Measurements from ENCODE around the gene NPM3. TPM values are rescaled to one million over a fixed set of nuclear protein-coding genes. Genes with fewer than 3 reads are reported as not detected.

The NPM3 gene
- total RNA-seq, 4 donors from 2014 or later, result 25.0 to 31.1 (median 27.7) TPM

GRCh38 chr10:101761226-101761625 is 22.0 kb downstream of the NPM3 start:
- TF ChIP-seq, protein P1, sequence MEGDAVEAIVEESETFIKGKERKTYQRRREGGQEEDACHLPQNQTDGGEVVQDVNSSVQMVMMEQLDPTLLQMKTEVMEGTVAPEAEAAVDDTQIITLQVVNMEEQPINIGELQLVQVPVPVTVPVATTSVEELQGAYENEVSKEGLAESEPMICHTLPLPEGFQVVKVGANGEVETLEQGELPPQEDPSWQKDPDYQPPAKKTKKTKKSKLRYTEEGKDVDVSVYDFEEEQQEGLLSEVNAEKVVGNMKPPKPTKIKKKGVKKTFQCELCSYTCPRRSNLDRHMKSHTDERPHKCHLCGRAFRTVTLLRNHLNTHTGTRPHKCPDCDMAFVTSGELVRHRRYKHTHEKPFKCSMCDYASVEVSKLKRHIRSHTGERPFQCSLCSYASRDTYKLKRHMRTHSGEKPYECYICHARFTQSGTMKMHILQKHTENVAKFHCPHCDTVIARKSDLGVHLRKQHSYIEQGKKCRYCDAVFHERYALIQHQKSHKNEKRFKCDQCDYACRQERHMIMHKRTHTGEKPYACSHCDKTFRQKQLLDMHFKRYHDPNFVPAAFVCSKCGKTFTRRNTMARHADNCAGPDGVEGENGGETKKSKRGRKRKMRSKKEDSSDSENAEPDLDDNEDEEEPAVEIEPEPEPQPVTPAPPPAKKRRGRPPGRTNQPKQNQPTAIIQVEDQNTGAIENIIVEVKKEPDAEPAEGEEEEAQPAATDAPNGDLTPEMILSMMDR (IDR thresholded peaks at IDR 0.05), result no peak
- DNase-seq (ENCODE audit: low spot score), result no peak
- no peak for ATAC-seq (ENCODE audit: low FRiP score)

DNA sequence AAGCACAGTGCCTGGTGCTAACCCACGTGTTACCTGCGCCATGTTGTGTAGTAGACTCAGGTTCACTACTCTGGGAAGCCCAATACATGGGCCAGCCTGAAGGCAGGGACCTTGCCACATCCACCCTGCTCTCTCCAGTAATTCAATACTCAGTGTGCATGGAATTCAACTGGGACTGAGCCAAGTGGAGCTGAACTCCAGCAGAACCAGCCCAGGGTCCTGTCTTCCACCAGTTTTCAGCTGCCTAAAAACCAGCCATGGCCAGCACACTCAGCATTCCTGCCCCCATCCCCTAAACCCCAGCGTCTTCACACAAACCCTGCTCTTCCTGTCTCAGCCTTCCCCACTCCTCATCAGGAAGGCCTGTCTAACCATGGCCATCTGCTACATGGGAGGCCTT is 22.7 kb downstream of the NPM3 start:
- TF ChIP-seq, protein P1 (IDR thresholded peaks at IDR 0.05), result no peak
- DNase-seq (ENCODE audit: low spot score) (no peak), ATAC-seq (ENCODE audit: low FRiP score) (no peak)

DNA sequence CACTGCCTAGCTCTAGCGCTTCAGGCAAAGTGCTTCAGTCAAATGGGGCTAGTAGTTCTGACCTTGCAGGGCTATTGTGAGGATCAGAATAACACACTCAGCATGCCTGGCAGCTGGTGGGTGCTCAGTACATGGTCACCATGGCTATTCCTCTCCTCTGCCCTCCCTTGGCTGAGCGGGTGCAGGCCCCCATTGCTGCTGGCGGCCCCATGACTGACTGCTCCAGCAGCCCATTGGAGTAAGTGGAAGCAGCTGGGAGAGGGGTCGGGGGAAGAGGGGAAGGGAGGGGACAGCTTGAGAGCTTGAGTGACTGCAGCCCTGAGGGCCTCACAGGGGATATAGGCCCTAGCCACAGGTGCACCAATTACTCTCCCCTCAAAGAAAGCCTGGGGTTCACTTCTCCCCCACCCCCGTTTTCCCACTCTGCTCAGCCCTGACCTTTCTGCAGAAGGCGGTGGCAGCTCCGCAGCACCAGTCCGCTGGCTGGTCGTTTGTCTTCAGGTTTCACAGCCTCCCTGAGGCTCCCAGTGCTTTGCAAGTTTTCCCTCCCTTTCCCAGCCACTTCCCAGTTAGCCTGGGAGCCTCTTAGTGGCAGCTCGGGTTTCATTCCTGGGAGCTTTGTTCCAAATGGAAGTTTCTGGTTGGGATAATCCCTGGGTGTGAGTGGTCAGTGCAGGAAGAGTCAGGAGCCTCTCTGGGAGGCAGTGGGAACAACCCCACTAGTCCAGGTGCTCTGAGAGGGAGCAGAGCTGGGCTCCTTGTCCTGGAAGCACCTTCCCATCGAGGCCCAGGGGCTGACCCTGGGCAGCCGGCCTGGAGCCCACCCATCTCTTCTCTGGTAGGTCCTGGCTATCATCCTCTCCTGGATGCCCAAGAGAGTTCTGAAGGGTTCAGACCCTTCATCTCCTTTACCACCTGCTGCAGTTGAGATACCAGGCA is 23.7 kb downstream of the NPM3 start:
- ATAC-seq (ENCODE audit: low FRiP score), result no peak
- TF ChIP-seq, protein P1 (IDR thresholded peaks at IDR 0.05), result no peak
- DNase-seq (ENCODE audit: low spot score), result no peak

GRCh38 chr10:101758858-101759257 is 24.4 kb downstream of the NPM3 start:
- ATAC-seq (ENCODE audit: low FRiP score) (no peak), DNase-seq (ENCODE audit: low spot score) (no peak)
- TF ChIP-seq, protein P1 (IDR thresholded peaks at IDR 0.05), result no peak

DNA sequence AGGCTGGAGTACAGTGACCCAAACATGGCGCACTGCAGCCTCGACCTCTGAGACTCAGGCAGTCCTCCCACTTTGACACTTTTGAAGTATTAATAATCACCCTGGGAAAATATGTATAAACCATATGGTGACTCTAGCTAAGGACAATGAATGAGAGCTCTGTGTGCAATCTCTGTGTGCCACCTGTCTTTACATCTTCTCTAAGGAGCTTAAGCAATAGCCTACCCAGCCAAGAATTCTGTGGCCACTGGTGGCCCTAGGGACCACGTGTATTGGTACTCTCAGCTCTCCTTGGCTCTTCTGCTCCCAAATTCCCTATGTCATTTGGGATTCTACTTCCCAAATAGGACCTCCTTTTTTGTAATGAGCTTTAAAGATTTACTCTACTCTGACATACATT is 31.0 kb downstream of the NPM3 start:
- ATAC-seq (ENCODE audit: low FRiP score), result no peak
- TF ChIP-seq, protein P1 (IDR thresholded peaks at IDR 0.05), result no peak
- no peak for DNase-seq (ENCODE audit: low spot score)

DNA sequence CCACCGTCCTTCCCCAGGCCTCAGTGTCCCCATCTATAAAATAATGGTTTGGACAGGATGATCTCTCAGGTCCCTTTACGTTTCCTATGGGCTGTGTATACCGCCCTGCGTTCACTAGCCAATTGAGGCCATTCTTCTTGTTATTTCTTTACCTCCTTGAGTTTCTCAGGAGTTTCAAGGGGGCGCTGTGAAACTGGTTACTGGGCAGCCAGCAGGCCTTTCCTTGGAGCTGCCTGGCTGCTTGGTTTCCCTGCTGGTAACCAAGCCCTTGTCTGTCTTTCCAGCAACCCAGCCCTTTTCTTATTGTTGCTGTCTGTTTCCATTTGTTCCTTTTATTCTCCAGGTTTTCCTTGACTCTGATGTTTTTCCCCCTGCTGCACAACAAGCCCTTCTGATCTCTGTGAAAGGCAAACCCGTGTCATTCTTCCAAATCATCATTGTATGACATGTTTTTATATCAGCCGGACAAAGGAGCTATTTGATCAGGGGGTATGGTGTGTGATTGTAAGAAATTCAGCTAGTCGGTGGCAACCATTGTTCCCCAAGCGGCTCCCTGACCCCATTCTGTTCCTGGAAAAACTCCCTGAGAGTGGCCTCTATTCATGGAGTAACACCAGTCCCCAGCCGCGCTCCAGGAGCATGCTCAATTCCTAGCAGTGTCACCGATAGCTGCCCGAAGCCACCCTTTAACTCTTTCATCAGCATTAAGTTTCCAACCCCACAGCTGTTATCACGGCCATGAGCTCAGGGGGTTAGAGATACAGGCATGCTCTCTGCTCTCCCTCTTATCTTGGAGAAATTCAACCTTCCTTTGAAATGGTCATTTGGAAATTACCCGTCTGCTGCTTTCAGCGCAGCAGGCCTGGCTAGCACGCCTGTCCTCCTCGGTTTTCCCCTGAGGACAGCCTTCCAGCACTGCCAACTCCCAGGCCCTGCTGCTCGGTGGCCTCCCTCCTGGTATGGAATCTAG is 33.9 kb downstream of the NPM3 start:
- no peak for ATAC-seq (ENCODE audit: low FRiP score)
- DNase-seq (ENCODE audit: low spot score), result no peak
- TF ChIP-seq, protein P1 (IDR thresholded peaks at IDR 0.05), result no peak

Measured in omental fat pad (tissue), 4 donors.